Activated CD4-positive, alpha-beta T cell treated with anti-CD3 and anti-CD28 coated beads, Interleukin-2, amount 50 U/mL, for 48 hours (primary cell): Measurements from ENCODE around the gene TTC12.
"Not testable (repeated sequence)": the region's sequence is repeated elsewhere in the genome, so short reads cannot be mapped to it uniquely, and the experiment has no call there.

Experiments
- DNase-seq, 2 experiments: peaks; one replicate each; pipeline ENCODE4 v3.0.0-alpha.2; 2020

TTC12 gene

GRCh38 chr11:113286509-113287497, 27.6 kb upstream of the TTC12 start:
- DNase-seq: no peak

- no peak for DNase-seq
These were observed 26.6 kb upstream of the TTC12 start for GRCh38 chr11:113287801-113288200.

GRCh38 chr11:113288286-113288863, 26.0 kb upstream of the TTC12 start:
- no peak for DNase-seq

- DNase-seq: peak; percentile 66 to 73
These were observed 24.8 kb upstream of the TTC12 start for GRCh38 chr11:113289431-113290187.

- DNase-seq: no peak
These were observed 20.4 kb upstream of the TTC12 start for GRCh38 chr11:113293936-113294335.

GRCh38 chr11:113295993-113296392, 18.4 kb upstream of the TTC12 start:
- DNase-seq: no peak

GRCh38 chr11:113296447-113297205, 17.8 kb upstream of the TTC12 start:
- DNase-seq: no peak

- DNase-seq: not testable (repeated sequence)
These were observed 15.9 kb upstream of the TTC12 start for GRCh38 chr11:113298496-113298895.

- DNase-seq: no peak
These were observed 9.5 kb upstream of the TTC12 start for GRCh38 chr11:113304916-113305315.

- peak; percentile 75 to 78 for DNase-seq
These were observed 8.7 kb upstream of the TTC12 start for GRCh38 chr11:113305440-113306336.

GRCh38 chr11:113308601-113309000, 5.8 kb upstream of the TTC12 start:
- DNase-seq: no peak

- no peak for DNase-seq
These were observed 2.8 kb upstream of the TTC12 start for GRCh38 chr11:113311536-113311935.

GRCh38 chr11:113313601-113314000, 782 bp upstream of the TTC12 start:
- no peak for DNase-seq

- no peak for DNase-seq
These were observed 356 bp upstream of the TTC12 start for GRCh38 chr11:113314065-113314388.

- DNase-seq: no peak
These were observed 1.4 kb downstream of the TTC12 start for GRCh38 chr11:113315811-113316210.

- no peak for DNase-seq
These were observed 1.9 kb downstream of the TTC12 start for GRCh38 chr11:113316256-113316655.

GRCh38 chr11:113317339-113317738, 3.0 kb downstream of the TTC12 start:
- DNase-seq: no peak

GRCh38 chr11:113319085-113319484, 4.7 kb downstream of the TTC12 start:
- no peak for DNase-seq

GRCh38 chr11:113322158-113322557, 7.8 kb downstream of the TTC12 start:
- no peak for DNase-seq

- no peak for DNase-seq
These were observed 9.9 kb downstream of the TTC12 start for GRCh38 chr11:113324250-113324649.

GRCh38 chr11:113329725-113330124, 15.3 kb downstream of the TTC12 start:
- DNase-seq: no peak

GRCh38 chr11:113331441-113331840, 17.1 kb downstream of the TTC12 start:
- DNase-seq: no peak
